ENCODE data around the gene FADS2. TPM values are rescaled to one million over a fixed set of nuclear protein-coding genes. Genes with fewer than 3 reads are reported as not detected.

FADS2 gene
- total and polyA plus RNA-seq, 9 of the 15 experiments (the other 6 are each of a cell fraction or from before 2014, with no cell fraction given), result 2.9 to 42.8 (median 16.2) TPM

DNA sequence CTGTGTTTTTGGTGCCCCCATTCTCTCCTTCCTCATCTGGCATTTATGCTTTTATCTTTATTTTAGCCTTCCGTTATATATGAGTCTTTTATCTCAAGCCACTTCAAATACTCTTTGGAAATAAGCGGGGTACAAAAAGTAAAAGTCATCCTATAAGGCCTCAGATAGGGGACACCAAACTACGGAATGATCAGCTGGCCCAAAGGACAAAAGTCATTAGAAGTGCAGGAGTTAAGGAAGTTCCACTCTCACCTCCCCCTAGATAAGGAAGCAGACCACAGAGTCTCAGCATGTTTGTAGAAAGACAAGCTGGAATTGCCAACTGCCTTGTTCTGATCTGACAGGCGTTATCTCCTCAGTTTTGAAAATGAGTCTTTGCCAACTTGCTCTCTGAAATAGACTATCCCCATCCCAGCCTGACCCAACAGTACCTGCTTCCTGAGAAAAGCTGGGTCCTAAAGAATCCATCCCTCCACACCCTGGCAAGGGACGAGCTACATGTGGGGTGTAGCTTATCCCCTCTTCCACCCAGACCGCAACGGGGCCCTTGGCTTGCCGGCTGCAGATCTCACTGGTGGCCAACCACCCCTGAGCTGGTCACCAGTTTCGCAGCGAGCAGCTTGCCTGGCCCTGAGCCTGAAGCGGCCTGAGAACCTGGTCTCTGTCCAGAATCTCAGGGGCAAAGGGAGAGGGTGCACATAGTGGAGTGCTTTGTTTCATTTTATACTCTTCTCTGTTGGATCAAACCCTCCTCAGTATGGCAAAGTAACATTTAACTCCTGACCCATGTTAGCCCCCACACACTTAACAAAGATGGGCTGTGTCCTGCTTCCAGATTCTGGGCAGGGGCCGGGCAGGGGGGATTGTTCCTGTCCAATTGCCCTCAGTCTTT, 13.8 kb downstream of the FADS2 start (continued):
- TF ChIP-seq, protein P1, sequence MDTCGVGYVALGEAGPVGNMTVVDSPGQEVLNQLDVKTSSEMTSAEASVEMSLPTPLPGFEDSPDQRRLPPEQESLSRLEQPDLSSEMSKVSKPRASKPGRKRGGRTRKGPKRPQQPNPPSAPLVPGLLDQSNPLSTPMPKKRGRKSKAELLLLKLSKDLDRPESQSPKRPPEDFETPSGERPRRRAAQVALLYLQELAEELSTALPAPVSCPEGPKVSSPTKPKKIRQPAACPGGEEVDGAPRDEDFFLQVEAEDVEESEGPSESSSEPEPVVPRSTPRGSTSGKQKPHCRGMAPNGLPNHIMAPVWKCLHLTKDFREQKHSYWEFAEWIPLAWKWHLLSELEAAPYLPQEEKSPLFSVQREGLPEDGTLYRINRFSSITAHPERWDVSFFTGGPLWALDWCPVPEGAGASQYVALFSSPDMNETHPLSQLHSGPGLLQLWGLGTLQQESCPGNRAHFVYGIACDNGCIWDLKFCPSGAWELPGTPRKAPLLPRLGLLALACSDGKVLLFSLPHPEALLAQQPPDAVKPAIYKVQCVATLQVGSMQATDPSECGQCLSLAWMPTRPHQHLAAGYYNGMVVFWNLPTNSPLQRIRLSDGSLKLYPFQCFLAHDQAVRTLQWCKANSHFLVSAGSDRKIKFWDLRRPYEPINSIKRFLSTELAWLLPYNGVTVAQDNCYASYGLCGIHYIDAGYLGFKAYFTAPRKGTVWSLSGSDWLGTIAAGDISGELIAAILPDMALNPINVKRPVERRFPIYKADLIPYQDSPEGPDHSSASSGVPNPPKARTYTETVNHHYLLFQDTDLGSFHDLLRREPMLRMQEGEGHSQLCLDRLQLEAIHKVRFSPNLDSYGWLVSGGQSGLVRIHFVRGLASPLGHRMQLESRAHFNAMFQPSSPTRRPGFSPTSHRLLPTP (IDR thresholded peaks at IDR 0.05; ENCODE audit: borderline replicate concordance, extremely low read depth, insufficient read length), result no peak
- TF ChIP-seq CXXC5 (CRISPR knock-in tag; IDR thresholded peaks at IDR 0.05) (peak; percentile 67), TAF9B (IDR thresholded peaks at IDR 0.05; ENCODE audit: partially characterized antibody) (peak; percentile 92), IRF2 (CRISPR knock-in tag; IDR thresholded peaks at IDR 0.05) (no peak), ZNF124 (CRISPR knock-in tag; IDR thresholded peaks at IDR 0.05) (no peak), ZNF699 (CRISPR knock-in tag; IDR thresholded peaks at IDR 0.05; ENCODE audit: insufficient replicate concordance) (no peak), BHLHE40 (IDR thresholded peaks at IDR 0.05; ENCODE audit: low read length) (peak; percentile 18; the same call in 1 of the 2 replicates), SNRNP70 (optimal IDR thresholded peaks at IDR 0.05; ENCODE audit: low read depth, low read length) (no peak), YBX1 (IDR thresholded peaks at IDR 0.05) (no peak), TAF15 (IDR thresholded peaks at IDR 0.05; ENCODE audit: low read depth, low read length) (no peak), ZEB2 (IDR thresholded peaks at IDR 0.05) (peak; percentile 61; the same call in 1 of the 2 replicates), KDM4B (IDR thresholded peaks at IDR 0.05; ENCODE audit: borderline replicate concordance in 2 of 2, low read depth in 1 of 2) (peak in 1 of 2 experiments; percentile 76; a peak in 2 of 4 replicates)
- TF ChIP-seq, protein P2, sequence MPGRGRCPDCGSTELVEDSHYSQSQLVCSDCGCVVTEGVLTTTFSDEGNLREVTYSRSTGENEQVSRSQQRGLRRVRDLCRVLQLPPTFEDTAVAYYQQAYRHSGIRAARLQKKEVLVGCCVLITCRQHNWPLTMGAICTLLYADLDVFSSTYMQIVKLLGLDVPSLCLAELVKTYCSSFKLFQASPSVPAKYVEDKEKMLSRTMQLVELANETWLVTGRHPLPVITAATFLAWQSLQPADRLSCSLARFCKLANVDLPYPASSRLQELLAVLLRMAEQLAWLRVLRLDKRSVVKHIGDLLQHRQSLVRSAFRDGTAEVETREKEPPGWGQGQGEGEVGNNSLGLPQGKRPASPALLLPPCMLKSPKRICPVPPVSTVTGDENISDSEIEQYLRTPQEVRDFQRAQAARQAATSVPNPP (IDR thresholded peaks at IDR 0.05; ENCODE audit: borderline replicate concordance, insufficient read depth, insufficient read length), result no peak
- TF ChIP-seq, protein P3, sequence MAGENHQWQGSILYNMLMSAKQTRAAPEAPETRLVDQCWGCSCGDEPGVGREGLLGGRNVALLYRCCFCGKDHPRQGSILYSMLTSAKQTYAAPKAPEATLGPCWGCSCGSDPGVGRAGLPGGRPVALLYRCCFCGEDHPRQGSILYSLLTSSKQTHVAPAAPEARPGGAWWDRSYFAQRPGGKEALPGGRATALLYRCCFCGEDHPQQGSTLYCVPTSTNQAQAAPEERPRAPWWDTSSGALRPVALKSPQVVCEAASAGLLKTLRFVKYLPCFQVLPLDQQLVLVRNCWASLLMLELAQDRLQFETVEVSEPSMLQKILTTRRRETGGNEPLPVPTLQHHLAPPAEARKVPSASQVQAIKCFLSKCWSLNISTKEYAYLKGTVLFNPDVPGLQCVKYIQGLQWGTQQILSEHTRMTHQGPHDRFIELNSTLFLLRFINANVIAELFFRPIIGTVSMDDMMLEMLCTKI (IDR thresholded peaks at IDR 0.05; ENCODE audit: partially characterized antibody), result no peak
- TF ChIP-seq, protein P4, sequence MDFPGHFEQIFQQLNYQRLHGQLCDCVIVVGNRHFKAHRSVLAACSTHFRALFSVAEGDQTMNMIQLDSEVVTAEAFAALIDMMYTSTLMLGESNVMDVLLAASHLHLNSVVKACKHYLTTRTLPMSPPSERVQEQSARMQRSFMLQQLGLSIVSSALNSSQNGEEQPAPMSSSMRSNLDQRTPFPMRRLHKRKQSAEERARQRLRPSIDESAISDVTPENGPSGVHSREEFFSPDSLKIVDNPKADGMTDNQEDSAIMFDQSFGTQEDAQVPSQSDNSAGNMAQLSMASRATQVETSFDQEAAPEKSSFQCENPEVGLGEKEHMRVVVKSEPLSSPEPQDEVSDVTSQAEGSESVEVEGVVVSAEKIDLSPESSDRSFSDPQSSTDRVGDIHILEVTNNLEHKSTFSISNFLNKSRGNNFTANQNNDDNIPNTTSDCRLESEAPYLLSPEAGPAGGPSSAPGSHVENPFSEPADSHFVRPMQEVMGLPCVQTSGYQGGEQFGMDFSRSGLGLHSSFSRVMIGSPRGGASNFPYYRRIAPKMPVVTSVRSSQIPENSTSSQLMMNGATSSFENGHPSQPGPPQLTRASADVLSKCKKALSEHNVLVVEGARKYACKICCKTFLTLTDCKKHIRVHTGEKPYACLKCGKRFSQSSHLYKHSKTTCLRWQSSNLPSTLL (IDR thresholded peaks at IDR 0.05), result peak; percentile 12; the same call in 1 of the 2 replicates
- TF ChIP-seq, protein P5, sequence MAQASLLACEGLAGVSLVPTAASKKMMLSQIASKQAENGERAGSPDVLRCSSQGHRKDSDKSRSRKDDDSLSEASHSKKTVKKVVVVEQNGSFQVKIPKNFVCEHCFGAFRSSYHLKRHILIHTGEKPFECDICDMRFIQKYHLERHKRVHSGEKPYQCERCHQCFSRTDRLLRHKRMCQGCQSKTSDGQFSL (CRISPR knock-in tag; IDR thresholded peaks at IDR 0.05), result no peak
- TF ChIP-seq, protein P5 (tag; IDR thresholded peaks at IDR 0.05), result 0 out of 4 replicates have a peak, but pooled peaks of 1 of the 2 experiments have one; percentile 14
